SK-N-SH (cell line): ENCODE results near the gene TNFAIP8L1. TPM values are rescaled to one million over a fixed set of nuclear protein-coding genes. Genes with fewer than 3 reads are reported as not detected.

Experiments used
- CTCF ChIA-PET: fragments of 300-600, 350-600 bp; formaldehyde crosslinking; extraction: SDS; loops from one replicate; lab custom pipeline; 2021; lab: Yijun Ruan, JAX
- POLR2A ChIA-PET: fragments of 350-600 bp; sonication (Branson Sonifier 250); formaldehyde crosslinking; extraction: SDS; loops from one replicate; lab custom pipeline; 2020; ENCODE audit warnings: antibody characterized with exemption, inconsistent platforms; lab: Yijun Ruan, JAX
- DNase-seq: peaks from one replicate; pipeline ENCODE4 v3.0.0; 2012
- H2AFZ ChIP-seq: fragments of 200-600 bp; sonication (generic); 2 replicates; pipeline ENCODE4 v1.8.1; 2016; ENCODE audit warnings: antibody characterized with exemption, mild to moderate bottlenecking, low read depth
- H3F3A ChIP-seq: fragments of 200-600 bp; sonication (generic); replicated peaks from 2 replicates; pipeline ENCODE3; 2016; ENCODE audit warnings: antibody characterized with exemption, mild to moderate bottlenecking; ENCODE audit not compliant: insufficient read depth
- H3K27ac ChIP-seq, 2 experiments: fragments of 200-500 bp in 1 of 2; fragments of 200-600 bp in 1 of 2; sonication (Bioruptor generic) in 1 of 2; sonication (generic), shearing (Covaris generic) in 1 of 2; 2 replicates each; pipeline versions ENCODE4 v1.5.1 to v1.6.1; 2014 to 2016; ENCODE audit warnings: low read depth in 2 of 2, inconsistent platforms in 1 of 2, low read length in 1 of 2, mild to moderate bottlenecking in 1 of 2, mixed read lengths in 1 of 2
- H3K27me3 ChIP-seq: fragments of 200-600 bp; sonication (generic), shearing (Covaris generic); 2 replicates; pipeline ENCODE4 v1.6.1; 2016; ENCODE audit warnings: mixed run types; ENCODE audit not compliant: insufficient read depth
- H3K36me3 ChIP-seq, 2 experiments: fragments of 200-500 bp in 1 of 2; fragments of 200-600 bp in 1 of 2; sonication (Bioruptor generic) in 1 of 2; sonication (generic) in 1 of 2; replicated peaks in 1 of 2; 2 replicates each; pipeline versions ENCODE3 to v1.5.1; 2014 to 2016; ENCODE audit warnings: low read length in 1 of 2, mild to moderate bottlenecking in 1 of 2; ENCODE audit not compliant: insufficient read depth in 2 of 2, control insufficient read depth in 1 of 2
- H3K4me1 ChIP-seq, 2 experiments: fragments of 200-500 bp in 1 of 2; fragments of 200-600 bp in 1 of 2; sonication (Bioruptor generic) in 1 of 2; sonication (generic), shearing (Covaris generic) in 1 of 2; 2 replicates each; pipeline versions ENCODE4 v1.5.1 to v1.6.1; 2014 to 2016; ENCODE audit warnings: low read depth in 1 of 2, low read length in 1 of 2, mixed run types in 1 of 2; ENCODE audit not compliant: insufficient read depth in 2 of 2, control insufficient read depth in 1 of 2
- H3K4me2 ChIP-seq: fragments of 200-600 bp; sonication (generic), shearing (Covaris generic); 2 replicates; pipeline ENCODE4 v1.6.1; 2017; ENCODE audit warnings: mixed run types
- H3K4me3 ChIP-seq, 2 experiments: fragments of 200-500 bp in 1 of 2; fragments of 200-600 bp in 1 of 2; sonication (Bioruptor generic) in 1 of 2; sonication (generic), shearing (Covaris generic) in 1 of 2; 2 replicates each; pipeline versions ENCODE4 v1.5.1 to v1.8.1; 2014 to 2016; ENCODE audit warnings: low read depth in 2 of 2, inconsistent platforms in 1 of 2, low read length in 1 of 2, mild to moderate bottlenecking in 1 of 2, mixed read lengths in 1 of 2, moderate library complexity in 1 of 2
- H3K79me2 ChIP-seq: fragments of 200-600 bp; sonication (generic); 2 replicates; pipeline ENCODE4 v1.8.1; 2017; ENCODE audit warnings: mild to moderate bottlenecking; ENCODE audit not compliant: insufficient read depth
- H3K9ac ChIP-seq: fragments of 200-600 bp; sonication (generic); 2 replicates; pipeline ENCODE4 v1.6.1; 2017; ENCODE audit warnings: mixed run types
- H3K9me2 ChIP-seq: fragments of 200-600 bp; sonication (generic); 2 replicates; pipeline ENCODE4 v1.6.1; 2017; ENCODE audit warnings: mixed run types
- H3K9me3 ChIP-seq: fragments of 200-600 bp; sonication (generic); 2 replicates; pipeline ENCODE4 v1.6.1; 2017; ENCODE audit warnings: mixed run types, mild to moderate bottlenecking, moderate library complexity
- H4K20me1 ChIP-seq: fragments of 200-600 bp; sonication (generic); 2 replicates; pipeline ENCODE4 v1.6.1; 2017; ENCODE audit warnings: mild to moderate bottlenecking, mixed run types; ENCODE audit not compliant: insufficient read depth
- CHD2 ChIP-seq: fragments of 150-350 bp; IDR thresholded peaks from 2 replicates; pipeline ENCODE4 v1.6.1; 2018; ENCODE audit warnings: low read length; ENCODE audit not compliant: partially characterized antibody
- CTCF ChIP-seq: fragments of 200-600 bp; sonication (generic); IDR thresholded peaks from 2 replicates; pipeline ENCODE4 v1.6.1; 2017; ENCODE audit warnings: antibody characterized with exemption, mild to moderate bottlenecking, moderate library complexity
- FOXJ3 ChIP-seq: sonication (generic); formaldehyde crosslinking; IDR thresholded peaks from 2 replicates; pipeline ENCODE4 v1.5.1; 2020; ENCODE audit warnings: mild to moderate bottlenecking, missing genetic modification reagents
- GABPA ChIP-seq: IDR thresholded peaks from 2 replicates; pipeline ENCODE4 v1.4.0; 2012; ENCODE audit warnings: low read depth, mild to moderate bottlenecking
- GATA2 ChIP-seq: sonication (generic); formaldehyde crosslinking; IDR thresholded peaks from 2 replicates; pipeline ENCODE4 v1.5.0; 2020; ENCODE audit warnings: mild to moderate bottlenecking, missing genetic modification reagents
- JUND ChIP-seq: IDR thresholded peaks from 2 replicates; pipeline ENCODE4 v1.4.0; 2012
- MAX ChIP-seq: IDR thresholded peaks from 2 replicates; pipeline ENCODE4 v1.4.0; 2012; ENCODE audit warnings: low read depth
- MXI1 ChIP-seq: IDR thresholded peaks from 2 replicates; pipeline ENCODE4 v1.6.1; 2012; ENCODE audit warnings: mild to moderate bottlenecking, low read depth, low read length, improper control_type of control experiment
- NRF1 ChIP-seq: IDR thresholded peaks from 2 replicates; pipeline ENCODE4 v1.6.1; 2012; ENCODE audit warnings: low read depth, mild to moderate bottlenecking, low read length
- POLR2AphosphoS5 ChIP-seq: IDR thresholded peaks from 2 replicates; pipeline ENCODE4 v1.6.1; 2012; ENCODE audit warnings: low read depth, low read length
- RAD21 ChIP-seq: IDR thresholded peaks from 2 replicates; pipeline ENCODE4 v1.6.1; 2012; ENCODE audit warnings: mild to moderate bottlenecking, low read length
- REST ChIP-seq: IDR thresholded peaks from 2 replicates; pipeline ENCODE4 v1.6.1; 2012; ENCODE audit warnings: mild to moderate bottlenecking, low read depth, low read length, moderate library complexity
- SIN3A ChIP-seq: IDR thresholded peaks from 2 replicates; pipeline ENCODE4 v1.6.1; 2012; ENCODE audit warnings: low read depth, mild to moderate bottlenecking, low read length, moderate library complexity, borderline replicate concordance
- TAF1 ChIP-seq: IDR thresholded peaks from 2 replicates; pipeline ENCODE4 v1.6.1; 2012; ENCODE audit warnings: low read depth, mild to moderate bottlenecking, low read length, moderate library complexity, borderline replicate concordance
- TCF12 ChIP-seq: IDR thresholded peaks from 2 replicates; pipeline ENCODE4 v1.4.0; 2012
- WGBS: methylation state at CpG from one replicate; pipeline ENCODE4 v1.1.6; 2017; ENCODE audit warnings: low lambda C conversion rate; 5-methylcytosine and 5-hydroxymethylcytosine counted together
- polyA plus RNA-seq, 3 experiments: library from polyadenylated mRNA; depleted of rRNA; stranded (reverse); fragments of >200 nt; gene quantifications; 2 replicates each; pipeline ENCODE4 v1.2.3, GENCODE V29; 2012

Gene TNFAIP8L1
- polyA plus RNA-seq, 1 of the 3 experiments (the other 2 are of a cell fraction), result 6.4 TPM

- TF ChIP-seq RAD21, result no peak
- TF ChIP-seq MAX, result no peak
- TF ChIP-seq JUND, result no peak
- no peak for TF ChIP-seq GATA2
- no peak for TF ChIP-seq MXI1
- TF ChIP-seq NRF1, result no peak
- no peak for TF ChIP-seq FOXJ3 (CRISPR knock-in tag)
- TF ChIP-seq SIN3A, result no peak
- no peak for TF ChIP-seq TCF12
- no peak for TF ChIP-seq GABPA
- no peak for TF ChIP-seq CTCF
- TF ChIP-seq POLR2AphosphoS5, result no peak
- TF ChIP-seq TAF1, result no peak
- TF ChIP-seq CHD2, result no peak
- TF ChIP-seq REST, result no peak
- H3K9ac ChIP-seq, result no peak overlapping the region
- H3K79me2 ChIP-seq, result no peaks in the 10 kb centered on the region
- POLR2A ChIA-PET, result no interaction called here
- no peaks in the 10 kb centered on the region for H3K9me2 ChIP-seq
- H3K9me3 ChIP-seq, result no peaks in the 10 kb centered on the region
- H3K4me3 ChIP-seq, result no peak overlapping the region
- H3K27ac ChIP-seq, result no peak overlapping the region
- no peak for DNase-seq
- H3K27me3 ChIP-seq, result no peaks in the 10 kb centered on the region
- peaks cover 18 to 36% of the 10 kb centered on the region in 2 experiments for H3K36me3 ChIP-seq
- no peaks in the 10 kb centered on the region for H4K20me1 ChIP-seq
- H2AFZ ChIP-seq, result no peak overlapping the region
- WGBS, result 99% methylated on average over 29 of the region's 45 CpGs
- no peaks in the 10 kb centered on the region for H3F3A ChIP-seq
- no peaks in the 10 kb centered on the region for H3K4me1 ChIP-seq
- CTCF ChIA-PET, result no interaction called here
- H3K4me2 ChIP-seq, result no peak overlapping the region
These were observed 43.3 kb downstream of the TNFAIP8L1 start for GRCh38 chr19:4682417-4683200.
